NOMO-1 treated with dmso at 0.1 percent for 144 hours (cell line): Measurements from ENCODE around the gene COL13A1.

Experiments
- DNase-seq: peaks from one replicate; lab custom pipeline; 2025; ENCODE audit not compliant: unreplicated experiment; lab: John Stamatoyannopoulos, UW

COL13A1 gene

GRCh38 chr10:69939481-69939880 lies 137.8 kb downstream of the COL13A1 start:
- no peak for DNase-seq

GRCh38 chr10:69941730-69942129 lies 140.0 kb downstream of the COL13A1 start:
- DNase-seq = no peak

GRCh38 chr10:69943292-69943820 lies 141.7 kb downstream of the COL13A1 start:
- DNase-seq = no peak

- no peak for DNase-seq
Measured at GRCh38 chr10:69944761-69945160, 143.1 kb downstream of the COL13A1 start.

GRCh38 chr10:69948261-69948660 lies 146.6 kb downstream of the COL13A1 start:
- no peak for DNase-seq

- DNase-seq = no peak
Measured at GRCh38 chr10:69949770-69950169, 148.1 kb downstream of the COL13A1 start.

- no peak for DNase-seq
Measured at GRCh38 chr10:69951658-69952057, 150.0 kb downstream of the COL13A1 start.

GRCh38 chr10:69952069-69952800 lies 150.5 kb downstream of the COL13A1 start:
- no peak for DNase-seq

- DNase-seq = no peak
Measured at GRCh38 chr10:69952821-69953221, 151.1 kb downstream of the COL13A1 start.

- DNase-seq = peak; percentile 3
Measured at GRCh38 chr10:69953851-69954250, 152.1 kb downstream of the COL13A1 start.

- no peak for DNase-seq
Measured at GRCh38 chr10:69955211-69955805, 153.6 kb downstream of the COL13A1 start.

GRCh38 chr10:69955897-69956740 lies 154.4 kb downstream of the COL13A1 start:
- DNase-seq = no peak

- no peak for DNase-seq
Measured at GRCh38 chr10:69956741-69957230, 155.1 kb downstream of the COL13A1 start.

GRCh38 chr10:69957241-69957885 lies 155.7 kb downstream of the COL13A1 start:
- DNase-seq = no peak

GRCh38 chr10:69957886-69958555 lies 156.3 kb downstream of the COL13A1 start:
- peak; percentile 8 for DNase-seq

- no peak for DNase-seq
Measured at GRCh38 chr10:69958556-69958902, 156.8 kb downstream of the COL13A1 start.

GRCh38 chr10:69959911-69960310 lies 158.2 kb downstream of the COL13A1 start:
- peak; percentile 83 for DNase-seq

GRCh38 chr10:69960606-69960987 lies 158.9 kb downstream of the COL13A1 start:
- no peak for DNase-seq

GRCh38 chr10:69960988-69961880 lies 159.5 kb downstream of the COL13A1 start:
- DNase-seq = no peak
